ENCODE results near the gene CDKL4. TPM values are rescaled to one million over a fixed set of nuclear protein-coding genes. Genes with fewer than 3 reads are reported as not detected.

CDKL4 gene
- total RNA-seq, 2 experiments from 2014 or later, result 0.75 TPM; not detected in 1

- H3K4me1 Mint-ChIP-seq (ENCODE audit: low read depth), result peaks cover 55% of the 10 kb centered on the region
- no peaks in the 10 kb centered on the region for H3K9me3 Mint-ChIP-seq
- no peak for TF ChIP-seq CTCF (IDR thresholded peaks at IDR 0.05)
- peak overlapping the region; percentile 74 for H3K27ac Mint-ChIP-seq
- Histone ChIP-seq H3K4me3 (ENCODE audit: low read length) (peak overlapping the region; percentile 4), H3K4me1 (ENCODE audit: insufficient read depth, low read length) (peaks cover 32% of the 10 kb centered on the region), H3K36me3 (ENCODE audit: insufficient read depth, low read length) (no peaks in the 10 kb centered on the region), H3K9me3 (ENCODE audit: control insufficient read depth in 1 of 2, insufficient read depth in 1 of 2, low read length in 2 of 2) (no peaks in the 10 kb centered on the region), H3K27ac (ENCODE audit: low read depth in 1 of 2, low read length in 2 of 2) (peak overlapping the region in 1 of 2 donors; percentile 2), H3K27me3 (ENCODE audit: control insufficient read depth in 1 of 2, insufficient read depth in 2 of 2, low read length in 2 of 2) (no peaks in the 10 kb centered on the region)
- H3K4me3 Mint-ChIP-seq, result peak overlapping the region; percentile 16
- ATAC-seq (ENCODE audit: poor library complexity), result no peak
- H3K27me3 Mint-ChIP-seq, result no peaks in the 10 kb centered on the region
- ChIA-PET CTCF (interaction anchor here (0.6 to 1.2 kb wide), 2 partner anchors 12 to 28 kb away, joined by 3 read pairs; no protein-coding TSS in a partner anchor), POLR2A (interaction anchor here (0.7 to 1.4 kb wide), 4 partner anchors 8 to 75 kb away, joined by 3 to 16 read pairs (median 6); no protein-coding TSS in a partner anchor)
- intact Hi-C loops (cut with DNase I, micrococcal nuclease), result no loop called here
- H3K36me3 Mint-ChIP-seq (ENCODE audit: low read depth), result no peaks in the 10 kb centered on the region
- DNase-seq, result peak in 1 of 14 experiments; percentile 38
Measured at GRCh38 chr2:39136799-39137198, 107.0 kb downstream of the CDKL4 start.

DNA sequence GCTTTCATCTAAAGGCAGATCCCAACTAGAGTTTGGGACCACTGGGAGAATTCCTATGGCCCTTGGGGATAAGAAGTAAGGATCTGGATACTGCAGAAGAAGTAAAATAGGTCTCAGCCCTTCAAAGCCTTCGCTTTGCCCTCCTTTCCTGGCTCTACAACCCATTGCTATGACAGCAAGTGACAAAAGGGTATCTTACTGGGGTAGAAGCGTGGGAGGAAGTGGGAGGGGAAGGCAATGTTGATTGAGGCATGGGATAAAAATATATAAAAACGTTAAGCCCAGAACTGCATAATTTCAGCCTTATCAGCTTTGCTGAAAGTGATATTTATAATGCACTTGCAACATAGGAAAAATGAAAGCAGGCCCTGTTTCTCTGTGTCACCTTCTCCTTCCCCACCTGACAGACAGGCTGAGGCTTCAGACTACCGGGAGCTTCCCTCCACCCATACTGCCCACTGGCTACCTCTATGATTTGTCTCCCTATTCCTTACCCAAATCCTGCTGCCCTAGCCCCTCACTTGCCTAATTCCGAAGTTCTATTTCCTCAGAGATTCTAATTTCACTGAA is 108.0 kb downstream of the CDKL4 start:
- no peaks in the 10 kb centered on the region for H3K36me3 Mint-ChIP-seq (ENCODE audit: low read depth)
- ATAC-seq (ENCODE audit: poor library complexity) (peak; percentile 48), DNase-seq (peak in 2 of 14 experiments; percentile 35 to 47)
- no peaks in the 10 kb centered on the region for H3K9me3 Mint-ChIP-seq
- Histone ChIP-seq H3K27me3 (ENCODE audit: control insufficient read depth in 1 of 2, insufficient read depth in 2 of 2, low read length in 2 of 2) (no peaks in the 10 kb centered on the region), H3K27ac (ENCODE audit: low read depth in 1 of 2, low read length in 2 of 2) (peak overlapping the region in 1 of 2 donors; percentile 45), H3K9me3 (ENCODE audit: control insufficient read depth in 1 of 2, insufficient read depth in 1 of 2, low read length in 2 of 2) (no peaks in the 10 kb centered on the region), H3K4me3 (ENCODE audit: low read length) (no peak overlapping the region), H3K4me1 (ENCODE audit: insufficient read depth, low read length) (peaks cover 33% of the 10 kb centered on the region), H3K36me3 (ENCODE audit: insufficient read depth, low read length) (no peaks in the 10 kb centered on the region)
- H3K27me3 Mint-ChIP-seq, result no peaks in the 10 kb centered on the region
- CTCF ChIA-PET, result interaction anchor here (0.6 kb wide), 1 partner anchor 29 kb away, joined by 3 read pairs; no protein-coding TSS in a partner anchor
- POLR2A ChIA-PET, result interaction anchor here (0.6 to 1.3 kb wide), 4 partner anchors 8 to 100 kb away, joined by 3 to 16 read pairs (median 8); partner anchors contain the start of gene SOS1
- no peak for TF ChIP-seq CTCF (IDR thresholded peaks at IDR 0.05)
- peak overlapping the region; percentile 64 for H3K4me3 Mint-ChIP-seq
- peaks cover 50% of the 10 kb centered on the region for H3K4me1 Mint-ChIP-seq (ENCODE audit: low read depth)
- H3K27ac Mint-ChIP-seq, result peak overlapping the region; percentile 74
- intact Hi-C loops (cut with DNase I, micrococcal nuclease), result no loop called here

- POLR2A ChIA-PET, result interaction anchor here (0.7 to 3.2 kb wide), 3 partner anchors 9 to 13 kb away, joined by 3 to 14 read pairs (median 5); partner anchors contain the start of gene SOS1
- Mint-ChIP-seq H3K4me3 (no peak overlapping the region), H3K36me3 (ENCODE audit: low read depth) (no peaks in the 10 kb centered on the region), H3K27ac (no peak overlapping the region), H3K27me3 (no peaks in the 10 kb centered on the region), H3K9me3 (no peaks in the 10 kb centered on the region), H3K4me1 (ENCODE audit: low read depth) (peaks cover 52% of the 10 kb centered on the region)
- no peak for TF ChIP-seq CTCF (IDR thresholded peaks at IDR 0.05)
- no peak for ATAC-seq (ENCODE audit: poor library complexity)
- H3K27me3 ChIP-seq (ENCODE audit: control insufficient read depth in 1 of 2, insufficient read depth in 2 of 2, low read length in 2 of 2), result no peaks in the 10 kb centered on the region
- intact Hi-C loops (cut with DNase I, micrococcal nuclease), result no loop called here
- H3K4me1 ChIP-seq (ENCODE audit: insufficient read depth, low read length), result peaks cover 49% of the 10 kb centered on the region
- no peak overlapping the region for H3K4me3 ChIP-seq (ENCODE audit: low read length)
- no peak overlapping the region for H3K27ac ChIP-seq (ENCODE audit: low read depth in 1 of 2, low read length in 2 of 2)
- CTCF ChIA-PET, result interaction anchor here (0.9 to 1.1 kb wide), 2 partner anchors 8 to 85 kb away, joined by 3 to 4 read pairs; no protein-coding TSS in a partner anchor
- H3K36me3 ChIP-seq (ENCODE audit: insufficient read depth, low read length), result no peaks in the 10 kb centered on the region
- H3K9me3 ChIP-seq (ENCODE audit: control insufficient read depth in 1 of 2, insufficient read depth in 1 of 2, low read length in 2 of 2), result no peaks in the 10 kb centered on the region
- no peak for DNase-seq
Measured at GRCh38 chr2:39133215-39133851, 110.4 kb downstream of the CDKL4 start.
